HG03354 (cell line): ENCODE measurements around the gene DEDD2.

Experiments
- ATAC-seq: cut with Tn5 transposase; IDR thresholded peaks from one replicate; pipeline ENCODE4 v1.9.1; 2021; ENCODE audit warnings: mild to moderate bottlenecking; ENCODE audit not compliant: unreplicated experiment, poor library complexity, severe bottlenecking

Gene DEDD2

GRCh38 chr19:42229855-42230351 lies 12.4 kb upstream of the DEDD2 start:
- no peak for ATAC-seq

GRCh38 chr19:42229301-42229854 lies 11.9 kb upstream of the DEDD2 start:
- no peak for ATAC-seq

- ATAC-seq: no peak
Observed at GRCh38 chr19:42228641-42229040, 11.2 kb upstream of the DEDD2 start.

GRCh38 chr19:42226886-42227285 lies 9.4 kb upstream of the DEDD2 start:
- no peak for ATAC-seq

- ATAC-seq: no peak
Observed at GRCh38 chr19:42225718-42226292, 8.3 kb upstream of the DEDD2 start.

- no peak for ATAC-seq
Observed at GRCh38 chr19:42224940-42225717, 7.7 kb upstream of the DEDD2 start.

- no peak for ATAC-seq
Observed at GRCh38 chr19:42220751-42221097, 3.2 kb upstream of the DEDD2 start.

GRCh38 chr19:42219812-42220750 lies 2.6 kb upstream of the DEDD2 start, which contains the start of gene ZNF526:
Gene ZNF526, plus strand, starts transcription at chr19:42220312. Its CDS starts 4,092 bp downstream, at chr19:42224404.
- ATAC-seq: peak; percentile 78

- peak; percentile 4 for ATAC-seq
Observed at GRCh38 chr19:42216653-42217519, 591 bp downstream of the DEDD2 start.

GRCh38 chr19:42214810-42215485 lies 2.5 kb downstream of the DEDD2 start:
- ATAC-seq: no peak

GRCh38 chr19:42212886-42213285 lies 4.6 kb downstream of the DEDD2 start:
- no peak for ATAC-seq

GRCh38 chr19:42208612-42209011 lies 8.9 kb downstream of the DEDD2 start:
- no peak for ATAC-seq

- no peak for ATAC-seq
Observed at GRCh38 chr19:42207767-42208271, 9.7 kb downstream of the DEDD2 start.

GRCh38 chr19:42206871-42207755 lies 10.4 kb downstream of the DEDD2 start:
- no peak for ATAC-seq

- no peak for ATAC-seq
Observed at GRCh38 chr19:42204664-42205063, 12.8 kb downstream of the DEDD2 start.

- ATAC-seq: no peak
Observed at GRCh38 chr19:42203700-42204099, 13.8 kb downstream of the DEDD2 start.

GRCh38 chr19:42202290-42202880 lies 15.1 kb downstream of the DEDD2 start:
- ATAC-seq: no peak
